H9 (cell line): ENCODE measurements around the gene CABLES2. TPM values are rescaled to one million over a fixed set of nuclear protein-coding genes. Genes with fewer than 3 reads are reported as not detected.

Experiments
- DNase-seq: peaks from one replicate; pipeline ENCODE4 v3.0.0-alpha.2; 2017
- H2AFZ ChIP-seq: one replicate; pipeline ENCODE4 v1.6.1; 2013; ENCODE audit warnings: mild to moderate bottlenecking, low read length, control low read depth, moderate library complexity
- H2AK5ac ChIP-seq: 2 replicates; pipeline ENCODE4 v1.6.1; 2013; ENCODE audit warnings: low read length, control low read depth, mixed read lengths; ENCODE audit not compliant: insufficient read length
- H2BK120ac ChIP-seq: one replicate; pipeline ENCODE4 v1.6.1; 2013; ENCODE audit warnings: low read depth, mild to moderate bottlenecking, low read length, control low read depth, inconsistent platforms; ENCODE audit not compliant: poor library complexity, severe bottlenecking
- H2BK12ac ChIP-seq: 2 replicates; pipeline ENCODE4 v1.6.1; 2013; ENCODE audit warnings: low read length, control low read depth, mixed read lengths, low read depth; ENCODE audit not compliant: insufficient read length
- H2BK15ac ChIP-seq: 2 replicates; pipeline ENCODE4 v1.6.1; 2013; ENCODE audit warnings: low read depth, low read length, control low read depth
- H2BK20ac ChIP-seq: one replicate; pipeline ENCODE4 v1.6.1; 2013; ENCODE audit warnings: low read depth, mild to moderate bottlenecking, low read length, control low read depth, inconsistent platforms; ENCODE audit not compliant: poor library complexity, severe bottlenecking
- H2BK5ac ChIP-seq: 2 replicates; pipeline ENCODE4 v1.6.1; 2013; ENCODE audit warnings: low read length, control low read depth, mixed read lengths; ENCODE audit not compliant: insufficient read length
- H3K14ac ChIP-seq: 2 replicates; pipeline ENCODE4 v1.6.1; 2013; ENCODE audit warnings: low read length, control low read depth; ENCODE audit not compliant: insufficient read depth
- H3K18ac ChIP-seq: 2 replicates; pipeline ENCODE4 v1.6.1; 2013; ENCODE audit warnings: low read depth, mild to moderate bottlenecking, mixed read lengths, low read length, control low read depth; ENCODE audit not compliant: insufficient read length
- H3K23ac ChIP-seq: 2 replicates; pipeline ENCODE4 v1.6.1; 2013; ENCODE audit warnings: low read length, control low read depth, mixed read lengths, low read depth; ENCODE audit not compliant: insufficient read length
- H3K23me2 ChIP-seq: 2 replicates; pipeline ENCODE4 v1.6.1; 2013; ENCODE audit warnings: low read depth, mild to moderate bottlenecking, mixed read lengths, low read length, control low read depth; ENCODE audit not compliant: insufficient read length, poor library complexity, severe bottlenecking
- H3K27ac ChIP-seq: 2 replicates; pipeline ENCODE4 v1.5.1; 2013; ENCODE audit warnings: low read length, control low read depth, mixed read lengths, low read depth; ENCODE audit not compliant: insufficient read length
- H3K27me3 ChIP-seq: 2 replicates; pipeline ENCODE4 v1.6.1; 2013; ENCODE audit warnings: low read length, control low read depth, inconsistent platforms; ENCODE audit not compliant: insufficient read depth
- H3K4ac ChIP-seq: 2 replicates; pipeline ENCODE4 v1.6.1; 2013; ENCODE audit warnings: low read depth, mild to moderate bottlenecking, control low read depth, inconsistent platforms, low read length, moderate library complexity
- H3K4me1 ChIP-seq: 2 replicates; pipeline ENCODE4 v1.6.1; 2013; ENCODE audit warnings: low read length, control low read depth, inconsistent platforms; ENCODE audit not compliant: insufficient read depth
- H3K4me2 ChIP-seq: 2 replicates; pipeline ENCODE4 v1.6.1; 2013; ENCODE audit warnings: low read length, control low read depth, mixed read lengths; ENCODE audit not compliant: insufficient read length, insufficient read depth
- H3K56ac ChIP-seq: 2 replicates; pipeline ENCODE4 v1.6.1; 2013; ENCODE audit warnings: low read depth, mild to moderate bottlenecking, mixed read lengths, low read length, control low read depth; ENCODE audit not compliant: insufficient read length
- H3K79me1 ChIP-seq: 2 replicates; pipeline ENCODE4 v1.6.1; 2013; ENCODE audit warnings: low read depth, mild to moderate bottlenecking, moderate library complexity, low read length, control low read depth, inconsistent platforms; ENCODE audit not compliant: insufficient read depth, poor library complexity, severe bottlenecking
- H3K79me2 ChIP-seq: 2 replicates; pipeline ENCODE4 v1.6.1; 2013; ENCODE audit warnings: low read length, control low read depth, inconsistent platforms; ENCODE audit not compliant: insufficient read depth
- H3K9ac ChIP-seq: 2 replicates; pipeline ENCODE4 v1.6.1; 2013; ENCODE audit warnings: low read length, control low read depth, mixed read lengths; ENCODE audit not compliant: insufficient read length; ENCODE audit errors: extremely low read depth
- H3K9me3 ChIP-seq: one replicate; pipeline ENCODE4 v1.6.1; 2013; ENCODE audit warnings: low read depth, low read length, inconsistent platforms; ENCODE audit not compliant: control insufficient read depth
- H3T11ph ChIP-seq: one replicate; pipeline ENCODE4 v1.6.1; 2013; ENCODE audit warnings: mild to moderate bottlenecking, low read length, control low read depth, inconsistent platforms
- H4K20me1 ChIP-seq: one replicate; pipeline ENCODE4 v1.6.1; 2013; ENCODE audit not compliant: control insufficient read depth, insufficient read length, insufficient read depth
- H4K5ac ChIP-seq: 2 replicates; pipeline ENCODE4 v1.6.1; 2013; ENCODE audit warnings: low read depth, mild to moderate bottlenecking, mixed read lengths, low read length, control low read depth; ENCODE audit not compliant: insufficient read length
- H4K8ac ChIP-seq: replicated peaks from 2 replicates; pipeline ENCODE4 v1.6.1; 2013; ENCODE audit warnings: low read length, control low read depth, mixed read lengths, low read depth; ENCODE audit not compliant: insufficient read length
- H4K91ac ChIP-seq: 2 replicates; pipeline ENCODE4 v1.6.1; 2013; ENCODE audit warnings: low read depth, mild to moderate bottlenecking, moderate library complexity, mixed read lengths, low read length, control low read depth; ENCODE audit not compliant: insufficient read length
- H3K27ac Mint-ChIP-seq, 3 experiments: 2 replicates in 2 of 3; 3 replicates in 1 of 3; pipeline ENCODE4 v1.8.0; 2020 to 2021; ENCODE audit warnings: mixed read lengths in 3 of 3, mild to moderate bottlenecking in 1 of 3, moderate library complexity in 1 of 3
- H3K27me3 Mint-ChIP-seq: 2 replicates; pipeline ENCODE4 v1.8.0; 2021; ENCODE audit warnings: low read depth, mild to moderate bottlenecking, moderate library complexity, mixed read lengths
- H3K36me3 Mint-ChIP-seq, 3 experiments: 2 replicates in 2 of 3; 3 replicates in 1 of 3; pipeline ENCODE4 v1.8.0; 2020 to 2021; ENCODE audit warnings: low read depth in 3 of 3, mixed read lengths in 3 of 3; ENCODE audit not compliant: insufficient read depth in 1 of 3
- H3K4me1 Mint-ChIP-seq, 2 experiments: 2 replicates each; pipeline ENCODE4 v1.8.0; 2020; ENCODE audit warnings: mixed read lengths in 2 of 2
- H3K4me3 Mint-ChIP-seq, 2 experiments: 2 replicates in 1 of 2; 3 replicates in 1 of 2; pipeline ENCODE4 v1.8.0; 2020 to 2021; ENCODE audit warnings: mild to moderate bottlenecking in 2 of 2, mixed read lengths in 2 of 2, moderate library complexity in 1 of 2
- H3K9me3 Mint-ChIP-seq, 2 experiments: 2 replicates in 1 of 2; 3 replicates in 1 of 2; pipeline ENCODE4 v1.8.0; 2020; ENCODE audit warnings: mild to moderate bottlenecking in 2 of 2, mixed read lengths in 2 of 2, moderate library complexity in 1 of 2
- CTCF ChIP-seq: fragments of 200-600 bp; sonication (generic); conservative IDR thresholded peaks from 3 replicates; pipeline ENCODE4 v1.8.0; 2021; ENCODE audit warnings: antibody characterized with exemption, mild to moderate bottlenecking
- WGBS: extraction: QIAGEN DNeasy Blood & Tissue Kit; methylation state at CpG from one replicate; pipeline ENCODE4 v1.1.7; 2013; ENCODE audit warnings: missing lambda C conversion rate, low lambda C conversion rate, mixed read lengths; ENCODE audit not compliant: insufficient read length; ENCODE audit errors: extremely low coverage; 5-methylcytosine and 5-hydroxymethylcytosine counted together
- total RNA-seq: library from RNA; stranded (reverse); gene quantifications from 2 replicates; pipeline ENCODE4 v1.2.1, GENCODE V29; 2021

The CABLES2 gene
- total RNA-seq, 1 experiment from 2014 or later, result 10.8 TPM

- Histone ChIP-seq H4K8ac (no peak overlapping the region), H2AFZ (no peak overlapping the region), H3K56ac (no peak overlapping the region), H3K27ac (no peak overlapping the region), H3K9ac (no peak overlapping the region), H3K79me1 (peaks cover 2% of the 10 kb centered on the region), H4K5ac (no peak overlapping the region), H2AK5ac (no peak overlapping the region), H3T11ph (no peak overlapping the region), H2BK5ac (no peak overlapping the region), H4K91ac (no peak overlapping the region), H2BK120ac (no peak overlapping the region), H3K4me1 (no peaks in the 10 kb centered on the region; the same call in 1 of the 2 replicates), H3K4ac (no peak overlapping the region; the same call in 1 of the 2 replicates), H3K9me3 (no peaks in the 10 kb centered on the region), H4K20me1 (no peaks in the 10 kb centered on the region), H2BK20ac (no peak overlapping the region), H3K79me2 (no peaks in the 10 kb centered on the region; the same call in 1 of the 2 replicates), H3K23ac (no peak overlapping the region), H3K14ac (no peak overlapping the region; the same call in 1 of the 2 replicates), H2BK15ac (no peak overlapping the region), H2BK12ac (no peak overlapping the region), H3K4me2 (no peak overlapping the region), H3K27me3 (no peaks in the 10 kb centered on the region), H3K23me2 (no peaks in the 10 kb centered on the region), H3K18ac (no peak overlapping the region)
- Mint-ChIP-seq H3K36me3 (peaks cover 13 to 49% (median 42%) of the 10 kb centered on the region in 3 experiments), H3K27me3 (no peaks in the 10 kb centered on the region; the same call in 1 of the 2 replicates), H3K9me3 (peaks cover 9 to 18% of the 10 kb centered on the region in 2 experiments), H3K4me1 (peaks cover 9 to 19% of the 10 kb centered on the region in 2 experiments), H3K4me3 (no peak overlapping the region), H3K27ac (no peak overlapping the region; a peak in 2 of 7 replicates)
- DNase-seq, result no peak
- no peak for TF ChIP-seq CTCF
- WGBS, result no CpG with 5 or more reads among the region's 43 CpGs
These were observed 54.4 kb downstream of the CABLES2 start for GRCh38 chr20:62352402-62353288.
